H1 (cell line): ENCODE data around the gene GTPBP6. TPM values are rescaled to one million over a fixed set of nuclear protein-coding genes. Genes with fewer than 3 reads are reported as not detected.

Experiments used
- BACH1 ChIP-seq: IDR thresholded peaks from 2 replicates; pipeline ENCODE4 v1.6.1; 2012; ENCODE audit warnings: low read length, improper control_type of control experiment
- CEBPB ChIP-seq: IDR thresholded peaks from 2 replicates; pipeline ENCODE4 v1.6.1; 2012; ENCODE audit warnings: low read depth, low read length
- CHD2 ChIP-seq: IDR thresholded peaks from 2 replicates; pipeline ENCODE4 v1.6.1; 2012; ENCODE audit warnings: low read length, improper control_type of control experiment
- CTCF ChIP-seq, 3 experiments: IDR thresholded peaks; 1 replicate in 2 of 3; 2 replicates in 1 of 3; pipeline versions ENCODE4 v1.5.1 to v1.6.1; 2011; ENCODE audit warnings: low read length in 3 of 3, mild to moderate bottlenecking in 3 of 3, inconsistent platforms in 2 of 3, low read depth in 1 of 3, moderate library complexity in 1 of 3; ENCODE audit not compliant: insufficient read depth in 1 of 3; ENCODE audit errors: control extremely low read depth in 1 of 3
- EGR1 ChIP-seq: IDR thresholded peaks from 2 replicates; pipeline ENCODE4 v1.6.1; 2011; ENCODE audit warnings: low read depth, low read length, borderline replicate concordance
- JUND ChIP-seq: IDR thresholded peaks from 2 replicates; pipeline ENCODE4 v1.6.1; 2011; ENCODE audit warnings: mild to moderate bottlenecking, improper control_type of control experiment, low read length
- KDM1A ChIP-seq: fragments of 200-600, 300-600 bp; sonication (generic); IDR thresholded peaks from 2 replicates; pipeline ENCODE4 v1.7.1; 2016; ENCODE audit warnings: mild to moderate bottlenecking, low read length, borderline replicate concordance
- KDM5A ChIP-seq: fragments of 200-600 bp; IDR thresholded peaks from 2 replicates; pipeline ENCODE4 v1.7.1; 2012; ENCODE audit warnings: mild to moderate bottlenecking, low read length, inconsistent platforms, mixed read lengths
- RXRA ChIP-seq: IDR thresholded peaks from 2 replicates; pipeline ENCODE4 v1.6.1; 2011; ENCODE audit warnings: low read depth, mild to moderate bottlenecking, low read length, moderate library complexity; ENCODE audit not compliant: insufficient read depth
- TAF7 ChIP-seq: optimal IDR thresholded peaks from 2 replicates; pipeline ENCODE3; 2011; ENCODE audit warnings: low read depth, mild to moderate bottlenecking, inconsistent platforms, low read length, moderate library complexity, borderline replicate concordance
- ZNF274 ChIP-seq: IDR thresholded peaks from 2 replicates; pipeline ENCODE4 v1.7.0; 2012; ENCODE audit warnings: low read length, borderline replicate concordance; ENCODE audit errors: extremely low read depth
- polyA plus RNA-seq, 7 experiments: library from polyadenylated mRNA; depleted of rRNA in 3 of 7; stranded (reverse) in 5 of 7; unstranded in 2 of 7; fragments of >200 nt in 5 of 7; fragments of 200-250 nt in 2 of 7; gene quantifications; 1 replicate in 5 of 7; 2 replicates in 1 of 7; 4 replicates in 1 of 7; pipeline versions ENCODE4 v1.2.1 to v1.2.3, GENCODE V29; 2011 to 2013; ENCODE audit warnings: missing spikeins in 2 of 7, mixed read lengths in 2 of 7
- total RNA-seq: library from RNA; stranded (reverse); fragmentation: NEBNext Ultra II Directional; extraction: Animal tissue kit (Norgen Biotek cat#: 25700); gene quantifications from 2 replicates; pipeline ENCODE4 v1.2.1, GENCODE V29; 2021

Gene GTPBP6
- total and polyA plus RNA-seq, 2 of the 8 experiments (the other 6 are each of a cell fraction or from before 2014, with no cell fraction given): 33.9 to 57.1 TPM

GRCh38 chrX:344371-344901 is 25.8 kb upstream of the GTPBP6 start (continued):
- TF ChIP-seq CTCF (IDR thresholded peaks at IDR 0.05; ENCODE audit: control extremely low read depth in 1 of 3, insufficient read depth in 1 of 3, low read depth in 1 of 3, low read length in 3 of 3): no peak
- no peak for TF ChIP-seq KDM5A
- no peak for TF ChIP-seq KDM1A
- no peak for TF ChIP-seq CHD2
- no peak for TF ChIP-seq CEBPB
- TF ChIP-seq RXRA: no peak
- no peak for TF ChIP-seq BACH1
- TF ChIP-seq JUND: no peak
- TF ChIP-seq ZNF274: no peak
- TF ChIP-seq EGR1: no peak
- TF ChIP-seq TAF7: no peak
